Measurements from ENCODE around the gene VTI1A. TPM values are rescaled to one million over a fixed set of nuclear protein-coding genes. Genes with fewer than 3 reads are reported as not detected.

Gene VTI1A
- total RNA-seq, 6 donors from 2014 or later: 29.5 to 247 (median 43.0) TPM

GRCh38 chr10:112650588-112651030 lies 203.6 kb downstream of the VTI1A start:
- no peak overlapping the region for H3K27ac ChIP-seq
- no peak for ATAC-seq (ENCODE audit: low FRiP score in 2 of 2)
- H3K4me1 ChIP-seq: no peaks in the 10 kb centered on the region
- H3K27me3 ChIP-seq: no peaks in the 10 kb centered on the region
- WGBS, 2 donors: 92 to 93% methylated on average over 7 of the region's 7 CpGs
- no peaks in the 10 kb centered on the region for H3K9me3 ChIP-seq
- no peak for TF ChIP-seq POLR2AphosphoS5 (IDR thresholded peaks at IDR 0.05)
- no peak for DNase-seq
- no peaks in the 10 kb centered on the region for H3K36me3 ChIP-seq
- no peak overlapping the region for H3K4me3 ChIP-seq

DNA sequence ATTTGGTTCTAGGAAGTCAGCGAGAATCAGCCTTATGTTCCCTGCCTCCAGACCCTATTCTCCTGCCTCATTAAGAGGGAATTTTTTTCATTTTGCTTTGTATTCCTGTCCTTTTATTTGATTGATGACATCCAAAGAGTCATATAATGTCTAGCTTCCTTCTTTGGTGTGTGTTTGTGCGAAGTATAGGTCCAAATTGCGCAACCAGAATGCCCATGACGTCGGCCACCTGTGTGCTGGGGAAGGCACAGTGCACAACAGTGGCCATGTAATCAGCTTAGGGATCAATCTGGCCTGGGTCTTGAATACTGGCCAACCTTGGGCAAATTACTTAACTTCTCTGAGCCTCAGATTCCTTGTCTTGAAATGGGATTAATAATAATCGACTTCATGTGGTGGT lies 206.2 kb downstream of the VTI1A start:
- Histone ChIP-seq H3K4me1 (no peaks in the 10 kb centered on the region), H3K9me3 (no peaks in the 10 kb centered on the region), H3K27me3 (no peaks in the 10 kb centered on the region), H3K36me3 (no peaks in the 10 kb centered on the region), H3K4me3 (no peak overlapping the region), H3K27ac (no peak overlapping the region)
- DNase-seq (no peak), ATAC-seq (ENCODE audit: low FRiP score in 2 of 2) (no peak)
- TF ChIP-seq POLR2AphosphoS5 (IDR thresholded peaks at IDR 0.05) (no peak), EP300 (IDR thresholded peaks at IDR 0.05) (no peak), POLR2A (IDR thresholded peaks at IDR 0.05) (no peak)
- TF ChIP-seq, protein P1, sequence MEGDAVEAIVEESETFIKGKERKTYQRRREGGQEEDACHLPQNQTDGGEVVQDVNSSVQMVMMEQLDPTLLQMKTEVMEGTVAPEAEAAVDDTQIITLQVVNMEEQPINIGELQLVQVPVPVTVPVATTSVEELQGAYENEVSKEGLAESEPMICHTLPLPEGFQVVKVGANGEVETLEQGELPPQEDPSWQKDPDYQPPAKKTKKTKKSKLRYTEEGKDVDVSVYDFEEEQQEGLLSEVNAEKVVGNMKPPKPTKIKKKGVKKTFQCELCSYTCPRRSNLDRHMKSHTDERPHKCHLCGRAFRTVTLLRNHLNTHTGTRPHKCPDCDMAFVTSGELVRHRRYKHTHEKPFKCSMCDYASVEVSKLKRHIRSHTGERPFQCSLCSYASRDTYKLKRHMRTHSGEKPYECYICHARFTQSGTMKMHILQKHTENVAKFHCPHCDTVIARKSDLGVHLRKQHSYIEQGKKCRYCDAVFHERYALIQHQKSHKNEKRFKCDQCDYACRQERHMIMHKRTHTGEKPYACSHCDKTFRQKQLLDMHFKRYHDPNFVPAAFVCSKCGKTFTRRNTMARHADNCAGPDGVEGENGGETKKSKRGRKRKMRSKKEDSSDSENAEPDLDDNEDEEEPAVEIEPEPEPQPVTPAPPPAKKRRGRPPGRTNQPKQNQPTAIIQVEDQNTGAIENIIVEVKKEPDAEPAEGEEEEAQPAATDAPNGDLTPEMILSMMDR (IDR thresholded peaks at IDR 0.05): no peak
- WGBS, 2 donors: 88 to 90% methylated on average over 6 of the region's 6 CpGs

GRCh38 chr10:112653851-112654250 lies 206.8 kb downstream of the VTI1A start:
- 94% methylated on average over 3 of the region's 3 CpGs for WGBS, 2 donors
- H3K4me3 ChIP-seq: no peak overlapping the region
- no peak for DNase-seq
- H3K4me1 ChIP-seq: no peaks in the 10 kb centered on the region
- no peak for ATAC-seq (ENCODE audit: low FRiP score in 2 of 2)
- no peaks in the 10 kb centered on the region for H3K36me3 ChIP-seq
- H3K27ac ChIP-seq: no peak overlapping the region
- no peak for TF ChIP-seq POLR2A (IDR thresholded peaks at IDR 0.05)
- TF ChIP-seq, protein P1 (IDR thresholded peaks at IDR 0.05): no peak
- no peak for TF ChIP-seq EP300 (IDR thresholded peaks at IDR 0.05)
- TF ChIP-seq POLR2AphosphoS5 (IDR thresholded peaks at IDR 0.05): no peak
- H3K27me3 ChIP-seq: no peaks in the 10 kb centered on the region
- no peaks in the 10 kb centered on the region for H3K9me3 ChIP-seq

GRCh38 chr10:112654794-112655193 lies 207.8 kb downstream of the VTI1A start:
- ATAC-seq (ENCODE audit: low FRiP score in 2 of 2): no peak
- Histone ChIP-seq H3K27me3 (no peaks in the 10 kb centered on the region), H3K9me3 (no peaks in the 10 kb centered on the region), H3K27ac (no peak overlapping the region), H3K36me3 (no peaks in the 10 kb centered on the region), H3K4me1 (no peaks in the 10 kb centered on the region), H3K4me3 (no peak overlapping the region)
- TF ChIP-seq, protein P1 (IDR thresholded peaks at IDR 0.05): no peak
- no peak for TF ChIP-seq EP300 (IDR thresholded peaks at IDR 0.05)
- TF ChIP-seq POLR2AphosphoS5 (IDR thresholded peaks at IDR 0.05): no peak
- TF ChIP-seq POLR2A (IDR thresholded peaks at IDR 0.05): no peak
- DNase-seq: no peak
- 95 to 98% methylated on average over 3 of the region's 3 CpGs for WGBS, 2 donors

DNA sequence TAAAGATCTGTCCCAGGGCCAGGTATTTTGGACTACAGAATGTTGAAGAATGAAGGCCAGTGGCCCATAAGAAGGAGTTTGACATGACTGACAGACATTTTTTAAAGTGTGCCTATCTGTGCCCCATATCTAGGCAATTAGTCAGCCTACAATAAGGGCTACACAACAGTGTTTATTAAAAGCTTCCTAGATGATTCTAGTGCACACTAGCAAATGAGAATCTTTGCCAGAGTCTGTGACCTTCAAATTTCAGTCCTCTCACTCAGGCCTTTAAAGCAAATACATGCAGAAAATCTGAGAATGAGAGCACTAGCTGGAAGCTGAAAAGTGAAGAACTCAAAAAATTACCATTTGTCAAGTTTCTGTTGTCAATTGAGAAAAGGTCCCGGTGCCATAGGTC lies 208.7 kb downstream of the VTI1A start:
- Histone ChIP-seq H3K27me3 (no peaks in the 10 kb centered on the region), H3K27ac (no peak overlapping the region), H3K36me3 (no peaks in the 10 kb centered on the region), H3K4me3 (no peak overlapping the region), H3K9me3 (no peaks in the 10 kb centered on the region), H3K4me1 (no peaks in the 10 kb centered on the region)
- TF ChIP-seq EP300 (IDR thresholded peaks at IDR 0.05) (no peak), POLR2A (IDR thresholded peaks at IDR 0.05) (no peak)
- TF ChIP-seq, protein P1 (IDR thresholded peaks at IDR 0.05): no peak
- WGBS, 2 donors: 86 to 93% methylated on average over 1 of the region's 1 CpG
- ATAC-seq (ENCODE audit: low FRiP score in 2 of 2) (no peak), DNase-seq (no peak)

All from upper lobe of left lung (tissue), 6 donors.